ENCODE measurements around the gene UBE2K.
"Not testable (repeated sequence)": the region's sequence is repeated elsewhere in the genome, so short reads cannot be mapped to it uniquely, and the experiment has no call there.

DNA sequence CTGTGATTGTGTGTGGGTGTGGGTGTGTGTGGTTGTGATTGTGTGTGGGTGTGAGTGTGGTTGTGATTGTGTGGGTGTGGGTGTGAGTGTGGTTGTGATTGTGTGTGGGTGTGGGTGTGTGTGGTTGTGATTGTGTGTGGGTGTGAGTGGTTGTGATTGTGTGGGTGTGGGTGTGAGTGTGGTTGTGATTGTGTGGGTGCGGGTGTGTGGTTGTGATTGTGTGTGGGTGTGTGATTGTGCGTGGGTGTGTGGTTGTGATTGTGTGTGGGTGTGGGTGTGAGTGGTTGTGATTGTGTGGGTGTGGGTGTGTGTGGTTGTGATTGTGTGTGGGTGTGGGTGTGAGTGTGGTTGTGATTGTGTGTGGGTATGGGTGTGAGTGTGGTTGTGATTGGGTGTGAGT, 115.8 kb downstream of the UBE2K start:
- TF ChIP-seq CBX3, RAD21 (IDR thresholded peaks at IDR 0.05; ENCODE audit: low read depth): not testable (repeated sequence)
